ENCODE results near the gene TMEM232.
"Not testable (repeated sequence)": the region's sequence is repeated elsewhere in the genome, so short reads cannot be mapped to it uniquely, and the experiment has no call there.

The TMEM232 gene

GRCh38 chr5:110681953-110682352 lies 44.5 kb downstream of the TMEM232 start:
- no peak overlapping the region for H3K4ac ChIP-seq (ENCODE audit: low read length)
- H3K4me2 ChIP-seq (ENCODE audit: insufficient read depth, low read length, poor library complexity, severe bottlenecking), result no peak overlapping the region
- H2AFZ ChIP-seq (ENCODE audit: low read length), result no peak overlapping the region
- H3K79me1 ChIP-seq (ENCODE audit: low read depth, low read length), result no peaks in the 10 kb centered on the region
- no peak overlapping the region for H3K4me3 ChIP-seq (ENCODE audit: low read length in 2 of 2)
- no peak for DNase-seq (ENCODE audit: low spot score)
- no peak overlapping the region for H3K27ac ChIP-seq (replicated peaks; ENCODE audit: low read length)
- H2AK5ac ChIP-seq (ENCODE audit: low read depth, low read length), result no peak overlapping the region
- H3K36me3 ChIP-seq (replicated peaks in 1 of 2; ENCODE audit: control insufficient read depth in 2 of 2, insufficient read depth in 2 of 2, low read length in 2 of 2), result no peaks in the 10 kb centered on the region
- no peak overlapping the region for H2BK5ac ChIP-seq (ENCODE audit: low read length)
- no peak overlapping the region for H4K91ac ChIP-seq (ENCODE audit: low read depth, low read length, poor library complexity)
- no peak overlapping the region for H2BK120ac ChIP-seq (ENCODE audit: low read depth, low read length)
- H2BK15ac ChIP-seq (ENCODE audit: low read length), result no peak overlapping the region
- H3K27me3 ChIP-seq (ENCODE audit: control insufficient read depth in 3 of 3, insufficient read depth in 3 of 3, low read depth in 1 of 3, low read length in 3 of 3), result no peaks in the 10 kb centered on the region
- no peak overlapping the region for H3K9ac ChIP-seq (ENCODE audit: low read depth, low read length, poor library complexity)
- no peak overlapping the region for H2BK12ac ChIP-seq (ENCODE audit: low read length)
- H3K23ac ChIP-seq (ENCODE audit: low read depth, low read length, poor library complexity), result no peak overlapping the region
- H3K14ac ChIP-seq (ENCODE audit: low read length), result no peak overlapping the region
- no peak overlapping the region for H3K18ac ChIP-seq (ENCODE audit: low read length)
- no peaks in the 10 kb centered on the region for H3K4me1 ChIP-seq (ENCODE audit: control insufficient read depth in 2 of 2, insufficient read depth in 1 of 2, low read depth in 1 of 2, low read length in 2 of 2)
- H3K9me3 ChIP-seq (replicated peaks in 1 of 2; ENCODE audit: control insufficient read depth in 2 of 2, insufficient read depth in 1 of 2, low read depth in 1 of 2, low read length in 2 of 2), result no peaks in the 10 kb centered on the region
- H4K8ac ChIP-seq (ENCODE audit: low read depth, low read length), result no peak overlapping the region

- no CpG with 5 or more reads among the region's 3 CpGs for WGBS, 2 donors (ENCODE audit: extremely low coverage in 2 of 2, insufficient read length in 2 of 2, insufficient replicate concordance in 1 of 2)
- Histone ChIP-seq H2BK5ac (ENCODE audit: low read length) (no peak overlapping the region), H3K79me1 (ENCODE audit: low read depth, low read length) (no peaks in the 10 kb centered on the region), H2AK5ac (ENCODE audit: low read depth, low read length) (no peak overlapping the region), H3K18ac (ENCODE audit: low read length) (no peak overlapping the region), H3K27me3 (ENCODE audit: control insufficient read depth in 3 of 3, insufficient read depth in 3 of 3, low read depth in 1 of 3, low read length in 3 of 3) (no peaks in the 10 kb centered on the region), H3K23ac (ENCODE audit: low read depth, low read length, poor library complexity) (no peak overlapping the region), H3K36me3 (replicated peaks in 1 of 2; ENCODE audit: control insufficient read depth in 2 of 2, insufficient read depth in 2 of 2, low read length in 2 of 2) (no peaks in the 10 kb centered on the region), H3K9ac (ENCODE audit: low read depth, low read length, poor library complexity) (no peak overlapping the region), H3K14ac (ENCODE audit: low read length) (no peak overlapping the region), H3K4ac (ENCODE audit: low read length) (no peak overlapping the region), H4K91ac (ENCODE audit: low read depth, low read length, poor library complexity) (no peak overlapping the region), H2BK120ac (ENCODE audit: low read depth, low read length) (no peak overlapping the region), H3K4me3 (ENCODE audit: low read length in 2 of 2) (no peak overlapping the region), H3K9me3 (replicated peaks in 1 of 2; ENCODE audit: control insufficient read depth in 2 of 2, insufficient read depth in 1 of 2, low read depth in 1 of 2, low read length in 2 of 2) (no peaks in the 10 kb centered on the region), H2AFZ (ENCODE audit: low read length) (no peak overlapping the region), H2BK15ac (ENCODE audit: low read length) (no peak overlapping the region), H3K4me2 (ENCODE audit: insufficient read depth, low read length, poor library complexity, severe bottlenecking) (no peak overlapping the region), H4K8ac (ENCODE audit: low read depth, low read length) (no peak overlapping the region), H3K4me1 (ENCODE audit: control insufficient read depth in 2 of 2, insufficient read depth in 1 of 2, low read depth in 1 of 2, low read length in 2 of 2) (no peaks in the 10 kb centered on the region), H3K27ac (replicated peaks; ENCODE audit: low read length) (no peak overlapping the region), H2BK12ac (ENCODE audit: low read length) (no peak overlapping the region)
- DNase-seq (ENCODE audit: low spot score), result no peak
Observed at GRCh38 chr5:110681109-110681508, 45.4 kb downstream of the TMEM232 start.

- H2BK15ac ChIP-seq (ENCODE audit: low read length); H2AK5ac ChIP-seq (ENCODE audit: low read depth, low read length); H3K4me1 ChIP-seq (ENCODE audit: control insufficient read depth in 2 of 2, insufficient read depth in 1 of 2, low read depth in 1 of 2, low read length in 2 of 2); H2BK120ac ChIP-seq (ENCODE audit: low read depth, low read length); H3K27me3 ChIP-seq (ENCODE audit: control insufficient read depth in 3 of 3, insufficient read depth in 3 of 3, low read depth in 1 of 3, low read length in 3 of 3); DNase-seq (ENCODE audit: low spot score); H2BK5ac ChIP-seq (ENCODE audit: low read length); H3K4ac ChIP-seq (ENCODE audit: low read length); H3K9me3 ChIP-seq (replicated peaks in 1 of 2; ENCODE audit: control insufficient read depth in 2 of 2, insufficient read depth in 1 of 2, low read depth in 1 of 2, low read length in 2 of 2); H3K4me2 ChIP-seq (ENCODE audit: insufficient read depth, low read length, poor library complexity, severe bottlenecking); H3K4me3 ChIP-seq (ENCODE audit: low read length in 2 of 2); H3K14ac ChIP-seq (ENCODE audit: low read length); H2AFZ ChIP-seq (ENCODE audit: low read length); H4K8ac ChIP-seq (ENCODE audit: low read depth, low read length); H4K91ac ChIP-seq (ENCODE audit: low read depth, low read length, poor library complexity); H2BK12ac ChIP-seq (ENCODE audit: low read length); H3K23ac ChIP-seq (ENCODE audit: low read depth, low read length, poor library complexity); H3K36me3 ChIP-seq (replicated peaks in 1 of 2; ENCODE audit: control insufficient read depth in 2 of 2, insufficient read depth in 2 of 2, low read length in 2 of 2); H3K79me1 ChIP-seq (ENCODE audit: low read depth, low read length); H3K9ac ChIP-seq (ENCODE audit: low read depth, low read length, poor library complexity); H3K18ac ChIP-seq (ENCODE audit: low read length); H3K27ac ChIP-seq (replicated peaks; ENCODE audit: low read length): not testable (repeated sequence)
- WGBS, 2 donors (ENCODE audit: extremely low coverage in 2 of 2, insufficient read length in 2 of 2, insufficient replicate concordance in 1 of 2), result no CpG with 5 or more reads among the region's 9 CpGs
Observed at GRCh38 chr5:110676554-110676953, 49.9 kb downstream of the TMEM232 start.

GRCh38 chr5:110665184-110665726 lies 61.2 kb downstream of the TMEM232 start:
- Histone ChIP-seq H3K27ac (replicated peaks; ENCODE audit: low read length) (no peak overlapping the region), H3K4ac (ENCODE audit: low read length) (no peak overlapping the region), H4K8ac (ENCODE audit: low read depth, low read length) (no peak overlapping the region), H2AK5ac (ENCODE audit: low read depth, low read length) (no peak overlapping the region), H2BK5ac (ENCODE audit: low read length) (no peak overlapping the region), H3K9ac (ENCODE audit: low read depth, low read length, poor library complexity) (no peak overlapping the region), H2BK120ac (ENCODE audit: low read depth, low read length) (no peak overlapping the region), H3K9me3 (replicated peaks in 1 of 2; ENCODE audit: control insufficient read depth in 2 of 2, insufficient read depth in 1 of 2, low read depth in 1 of 2, low read length in 2 of 2) (no peaks in the 10 kb centered on the region), H3K18ac (ENCODE audit: low read length) (no peak overlapping the region), H3K14ac (ENCODE audit: low read length) (no peak overlapping the region), H3K23ac (ENCODE audit: low read depth, low read length, poor library complexity) (no peak overlapping the region), H3K4me2 (ENCODE audit: insufficient read depth, low read length, poor library complexity, severe bottlenecking) (no peak overlapping the region), H2BK12ac (ENCODE audit: low read length) (no peak overlapping the region), H2AFZ (ENCODE audit: low read length) (peak overlapping the region; percentile 43), H4K91ac (ENCODE audit: low read depth, low read length, poor library complexity) (no peak overlapping the region), H3K79me1 (ENCODE audit: low read depth, low read length) (no peaks in the 10 kb centered on the region), H2BK15ac (ENCODE audit: low read length) (no peak overlapping the region), H3K4me1 (ENCODE audit: control insufficient read depth in 2 of 2, insufficient read depth in 1 of 2, low read depth in 1 of 2, low read length in 2 of 2) (peaks cover 0 to 1% of the 10 kb centered on the region in 2 donors), H3K36me3 (replicated peaks in 1 of 2; ENCODE audit: control insufficient read depth in 2 of 2, insufficient read depth in 2 of 2, low read length in 2 of 2) (no peaks in the 10 kb centered on the region), H3K27me3 (ENCODE audit: control insufficient read depth in 3 of 3, insufficient read depth in 3 of 3, low read depth in 1 of 3, low read length in 3 of 3) (no peaks in the 10 kb centered on the region), H3K4me3 (ENCODE audit: low read length in 2 of 2) (no peak overlapping the region)
- no peak for DNase-seq (ENCODE audit: low spot score)
- no CpG with 5 or more reads among the region's 6 CpGs for WGBS, 2 donors (ENCODE audit: extremely low coverage in 2 of 2, insufficient read length in 2 of 2, insufficient replicate concordance in 1 of 2)
